HG02571 (cell line): Measurements from ENCODE around the gene CGB2.
"Not testable (repeated sequence)": the region's sequence is repeated elsewhere in the genome, so short reads cannot be mapped to it uniquely, and the experiment has no call there.

Source experiments
- ATAC-seq: cut with Tn5 transposase; IDR thresholded peaks from one replicate; pipeline ENCODE4 v1.9.1; 2021; ENCODE audit warnings: mild to moderate bottlenecking, moderate library complexity; ENCODE audit not compliant: unreplicated experiment

Gene CGB2

DNA sequence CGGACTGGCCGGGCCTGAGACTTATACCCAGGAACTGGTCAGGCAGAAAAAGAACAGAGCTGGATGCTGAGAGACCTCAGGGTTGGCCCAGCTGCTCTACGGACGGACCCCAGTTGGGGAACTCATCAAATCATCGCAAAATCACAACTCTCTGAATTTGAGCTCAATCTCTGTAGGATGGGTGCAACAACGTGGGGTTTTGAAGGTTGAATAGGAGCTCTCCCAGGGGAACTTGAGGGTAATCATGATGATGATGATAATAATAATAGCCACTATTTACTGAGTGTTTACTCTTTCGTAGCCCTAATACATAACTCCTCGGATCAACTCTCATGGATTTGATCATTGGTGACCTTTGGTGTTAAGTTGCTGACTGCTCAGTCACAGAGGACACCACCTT lies 1.4 kb upstream of the CGB2 start:
- ATAC-seq = not testable (repeated sequence)

DNA sequence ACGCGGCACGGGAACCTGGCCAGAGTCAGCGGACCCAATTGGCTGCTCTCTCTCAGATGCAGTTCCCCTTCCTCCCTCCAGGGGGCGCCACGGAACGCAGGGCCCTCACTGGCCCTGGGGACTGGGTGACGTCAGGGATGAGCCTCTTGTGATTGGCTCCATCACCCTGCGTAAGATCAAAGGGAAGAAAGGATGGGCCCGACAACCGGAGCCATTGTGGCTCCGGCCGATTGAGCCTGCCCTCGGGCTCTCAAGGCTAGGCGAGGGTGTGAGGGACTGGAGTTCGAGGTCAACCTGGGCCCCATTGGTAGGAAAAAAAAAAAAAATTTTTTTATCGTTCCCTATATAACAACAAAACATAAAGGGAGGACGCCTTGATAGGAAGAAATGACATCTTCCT lies 5.1 kb downstream of the CGB2 start, which contains the start of gene CGB1:
Gene CGB1 (minus strand): TSS at position 81 of the 400 bp plus-strand sequence. CDS start 184 bp downstream, outside the sequence.
- ATAC-seq = not testable (repeated sequence)

DNA sequence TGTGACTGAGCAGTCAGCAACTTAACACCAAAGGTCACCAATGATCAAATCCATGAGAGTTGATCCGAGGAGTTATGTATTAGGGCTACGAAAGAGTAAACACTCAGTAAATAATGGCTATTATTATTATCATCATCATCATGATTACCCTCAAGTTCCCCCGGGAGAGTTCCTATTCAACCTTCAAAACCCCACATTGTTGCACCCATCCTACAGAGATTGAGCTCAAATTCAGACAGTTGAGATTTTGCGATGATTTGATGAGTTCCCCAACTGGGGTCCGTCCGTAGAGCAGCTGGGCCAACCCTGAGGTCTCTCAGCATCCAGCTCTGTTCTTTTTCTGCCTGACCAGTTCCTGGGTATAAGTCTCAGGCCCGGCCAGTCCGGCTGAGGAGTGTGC lies 6.4 kb downstream of the CGB2 start:
- not testable (repeated sequence) for ATAC-seq

DNA sequence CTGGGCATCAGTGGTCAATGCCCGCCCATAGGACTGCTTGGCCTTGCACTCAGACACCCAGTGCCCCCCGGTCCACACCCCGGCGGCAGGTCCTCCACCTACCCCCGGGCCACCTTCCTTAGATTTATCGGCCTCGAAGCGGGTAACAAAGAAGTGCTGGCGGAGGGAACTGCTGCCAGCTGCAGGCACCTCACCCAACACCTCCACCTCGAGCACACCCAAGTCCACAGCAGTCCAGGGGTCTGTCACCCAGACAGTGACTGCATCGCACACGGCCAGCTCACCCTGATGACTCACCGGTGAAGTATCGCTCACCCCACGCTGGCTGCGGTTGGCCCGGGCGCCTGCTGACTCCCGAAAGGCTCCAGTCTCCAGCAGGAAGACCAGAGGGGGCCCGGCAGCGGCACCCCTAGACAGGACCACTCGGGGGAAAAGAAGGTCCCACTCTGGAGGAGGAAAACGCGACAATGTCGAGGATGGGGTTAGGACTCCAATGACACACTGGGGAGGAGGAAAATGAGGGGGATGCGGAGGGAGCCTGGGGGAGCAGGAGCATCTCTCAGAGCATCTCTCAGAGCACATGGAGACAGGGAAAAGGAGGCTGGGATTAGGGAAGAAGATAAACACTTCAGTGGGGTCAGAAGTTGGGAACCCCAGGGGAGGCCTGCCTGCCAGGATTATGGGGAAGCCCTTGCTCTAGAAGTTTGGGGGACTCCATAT lies 7.0 kb downstream of the CGB2 start:
- ATAC-seq = not testable (repeated sequence)

DNA sequence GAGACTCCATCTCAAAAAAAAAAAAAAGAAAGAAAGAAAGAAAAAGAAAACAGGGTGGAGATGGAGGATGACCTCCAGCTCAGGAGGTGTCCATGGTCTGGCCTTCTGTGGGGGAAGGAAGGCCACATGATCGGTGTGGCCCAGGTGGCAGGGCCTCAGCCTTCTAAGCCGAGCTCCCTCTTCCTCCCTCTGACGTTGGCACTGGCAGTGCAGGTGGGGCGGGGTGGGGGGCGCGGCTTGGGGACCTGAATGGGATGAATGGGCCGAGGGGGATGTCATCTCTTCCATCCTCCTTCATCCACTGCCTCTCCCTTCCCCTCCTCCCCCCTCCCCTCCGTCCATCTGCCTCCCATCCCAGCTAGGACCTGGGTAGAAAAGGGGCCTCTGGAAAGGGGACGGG lies 8.0 kb downstream of the CGB2 start:
- ATAC-seq = not testable (repeated sequence)

DNA sequence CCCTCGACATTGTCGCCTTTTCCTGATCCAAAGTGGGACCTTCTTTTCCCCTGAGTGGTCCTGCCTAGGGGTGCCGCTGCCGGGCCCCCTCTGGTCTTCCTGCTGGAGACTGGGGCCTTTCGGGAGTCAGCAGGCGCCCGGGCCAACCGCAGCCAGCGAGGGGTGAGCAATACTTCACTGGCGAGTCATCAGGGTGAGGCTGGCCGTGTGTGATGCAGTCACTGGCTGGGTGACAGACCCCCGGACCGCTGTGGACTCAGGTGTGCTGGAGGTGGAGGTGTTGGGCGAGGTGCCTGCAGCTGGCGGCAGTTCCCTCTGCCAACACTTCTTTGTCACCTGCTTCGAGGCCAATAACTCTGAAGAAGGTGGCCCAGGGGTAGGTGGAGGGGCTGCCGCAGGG lies 10.5 kb downstream of the CGB2 start:
- ATAC-seq = no peak

DNA sequence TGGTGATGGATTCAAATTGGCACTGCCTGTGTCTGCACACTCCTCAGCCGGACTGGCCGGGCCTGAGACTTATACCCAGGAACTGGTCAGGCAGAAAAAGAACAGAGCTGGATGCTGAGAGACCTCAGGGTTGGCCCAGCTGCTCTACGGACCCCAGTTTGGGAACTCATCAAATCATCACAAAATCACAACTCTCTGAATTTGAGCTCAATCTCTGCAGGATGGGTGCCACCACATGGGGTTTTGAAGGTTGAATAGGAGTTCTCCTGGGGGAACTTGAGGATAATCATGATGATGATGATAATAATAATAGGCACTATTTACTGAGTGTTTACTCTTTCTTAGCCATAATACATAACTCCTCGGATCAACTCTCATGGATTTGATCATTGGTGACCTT lies 11.0 kb downstream of the CGB2 start:
- ATAC-seq = not testable (repeated sequence)

DNA sequence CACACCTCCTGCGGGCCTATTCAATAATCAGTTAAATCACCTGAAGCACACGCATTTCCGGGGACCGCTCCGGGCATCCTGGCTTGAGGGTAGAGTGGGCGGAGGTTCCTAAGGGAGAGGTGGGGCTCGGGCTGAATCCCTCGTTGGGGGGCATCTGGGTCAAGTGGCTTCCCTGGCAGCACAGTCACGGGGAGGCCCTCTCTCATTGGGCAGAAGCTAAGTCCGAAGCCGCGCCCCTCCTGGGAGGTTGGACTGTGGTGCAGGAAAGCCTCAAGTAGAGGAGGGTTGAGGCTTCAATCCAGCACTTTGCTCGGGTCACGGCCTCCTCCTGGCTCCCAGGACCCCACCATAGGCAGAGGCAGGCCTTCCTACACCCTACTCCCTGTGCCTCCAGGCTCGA lies 11.9 kb downstream of the CGB2 start, which contains the start of gene CGB5:
Gene CGB5 (plus strand): TSS at position 301 of the 400 bp plus-strand sequence. CDS start 362 bp downstream, outside the sequence.
- not testable (repeated sequence) for ATAC-seq

DNA sequence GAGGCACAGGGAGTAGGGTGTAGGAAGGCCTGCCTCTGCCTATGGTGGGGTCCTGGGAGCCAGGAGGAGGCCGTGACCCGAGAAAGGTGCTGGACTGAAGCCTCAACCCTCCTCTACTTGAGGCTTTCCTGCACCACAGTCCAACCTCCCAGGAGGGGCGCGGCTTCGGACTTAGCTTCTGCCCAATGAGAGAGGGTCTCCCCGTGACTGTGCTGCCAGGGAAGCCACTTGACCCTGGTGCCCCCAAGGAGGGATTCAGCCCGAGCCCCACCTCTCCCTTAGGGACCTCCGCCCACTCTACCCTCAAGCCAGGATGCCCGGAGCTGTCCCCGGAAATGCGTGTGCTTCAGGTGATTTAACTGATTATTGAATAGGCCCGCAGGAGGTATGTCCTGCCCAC lies 17.3 kb downstream of the CGB2 start, which contains the start of gene CGB8:
Gene CGB8 (minus strand): TSS at position 101 of the 400 bp plus-strand sequence. CDS start 372 bp downstream, outside the sequence.
- ATAC-seq = not testable (repeated sequence)

DNA sequence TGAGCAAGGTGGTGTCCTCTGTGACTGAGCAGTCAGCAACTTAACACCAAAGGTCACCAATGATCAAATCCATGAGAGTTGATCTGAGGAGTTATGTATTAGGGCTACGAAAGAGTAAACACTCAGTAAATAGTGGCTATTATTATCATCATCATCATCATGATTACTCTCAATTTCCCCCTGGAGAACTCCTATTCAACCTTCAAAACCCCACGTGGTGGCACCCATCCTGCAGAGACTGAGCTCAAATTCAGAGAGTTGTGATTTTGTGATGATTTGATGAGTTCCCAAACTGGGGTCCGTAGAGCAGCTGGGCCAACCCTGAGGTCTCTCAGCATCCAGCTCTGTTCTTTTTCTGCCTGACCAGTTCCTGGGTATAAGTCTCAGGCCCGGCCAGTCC lies 18.1 kb downstream of the CGB2 start:
- not testable (repeated sequence) for ATAC-seq

DNA sequence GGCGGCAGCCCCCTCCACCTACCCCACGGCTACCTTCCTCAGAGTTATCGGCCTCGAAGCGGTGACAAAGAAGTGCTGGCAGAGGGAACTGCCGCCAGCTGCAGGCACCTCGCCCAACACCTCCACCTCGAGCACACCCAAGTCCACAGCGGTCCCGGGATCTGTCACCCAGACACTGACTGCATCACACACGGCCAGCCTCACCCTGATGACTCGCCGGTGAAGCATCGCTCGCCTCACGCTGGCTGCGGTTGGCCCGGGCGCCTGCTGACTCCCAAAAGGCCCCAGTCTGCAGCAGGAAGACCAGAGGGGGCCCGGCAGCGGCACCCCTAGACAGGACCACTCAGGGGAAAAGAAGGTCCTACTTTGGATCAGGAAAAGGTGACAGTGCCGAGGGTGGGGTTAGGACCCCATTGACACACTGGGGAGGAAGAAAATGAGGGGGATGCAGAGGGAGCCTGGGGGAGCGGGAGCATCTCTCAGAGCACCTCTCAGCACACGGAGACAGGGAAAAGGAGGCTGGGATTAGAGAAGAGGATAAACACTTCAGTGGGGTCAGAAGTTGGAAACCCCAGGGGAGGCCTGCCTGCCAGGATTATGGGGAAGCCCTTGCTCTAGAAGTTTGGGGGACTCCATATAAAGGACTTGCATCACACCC lies 18.8 kb downstream of the CGB2 start:
- not testable (repeated sequence) for ATAC-seq

DNA sequence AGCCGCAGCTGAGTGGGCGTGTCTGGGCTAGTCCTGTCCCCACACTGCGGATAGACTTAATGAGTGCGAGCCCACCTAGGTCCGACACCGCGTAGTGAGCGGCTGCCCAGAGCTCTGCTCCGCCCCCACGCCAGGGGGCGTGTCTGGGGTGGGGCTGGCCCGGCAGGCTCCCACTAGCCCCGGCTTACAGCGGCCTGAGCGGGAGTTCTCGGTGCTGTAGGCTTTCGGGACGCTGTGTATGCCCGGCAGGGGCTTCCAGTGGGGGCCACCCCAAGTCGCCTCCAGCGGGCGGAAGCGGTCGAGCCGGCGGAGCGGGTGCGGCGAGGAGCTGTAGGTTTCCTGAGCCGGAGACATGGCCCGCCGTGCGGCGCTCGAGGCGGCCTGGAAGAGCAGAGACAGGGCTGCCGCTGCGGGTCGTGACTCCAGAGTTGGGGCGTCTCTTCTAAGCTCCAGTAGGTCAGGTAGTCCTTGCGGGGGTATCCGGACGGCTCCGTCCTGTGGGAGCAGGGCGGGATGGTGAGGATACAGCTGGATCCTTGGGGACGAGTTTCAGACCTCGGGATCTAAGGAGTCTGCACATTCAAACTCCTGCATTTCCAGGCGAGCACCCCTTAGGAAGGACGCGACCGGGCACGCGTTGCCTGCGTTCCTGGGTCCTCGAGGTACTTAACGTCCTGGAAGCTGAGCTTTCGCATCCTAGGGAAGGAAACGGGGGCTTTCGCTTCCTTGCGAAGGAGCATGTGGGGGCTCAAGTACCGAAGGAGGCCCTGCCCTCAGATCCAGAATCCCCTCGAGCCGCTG lies 24.6 kb downstream of the CGB2 start:
- ATAC-seq = no peak

DNA sequence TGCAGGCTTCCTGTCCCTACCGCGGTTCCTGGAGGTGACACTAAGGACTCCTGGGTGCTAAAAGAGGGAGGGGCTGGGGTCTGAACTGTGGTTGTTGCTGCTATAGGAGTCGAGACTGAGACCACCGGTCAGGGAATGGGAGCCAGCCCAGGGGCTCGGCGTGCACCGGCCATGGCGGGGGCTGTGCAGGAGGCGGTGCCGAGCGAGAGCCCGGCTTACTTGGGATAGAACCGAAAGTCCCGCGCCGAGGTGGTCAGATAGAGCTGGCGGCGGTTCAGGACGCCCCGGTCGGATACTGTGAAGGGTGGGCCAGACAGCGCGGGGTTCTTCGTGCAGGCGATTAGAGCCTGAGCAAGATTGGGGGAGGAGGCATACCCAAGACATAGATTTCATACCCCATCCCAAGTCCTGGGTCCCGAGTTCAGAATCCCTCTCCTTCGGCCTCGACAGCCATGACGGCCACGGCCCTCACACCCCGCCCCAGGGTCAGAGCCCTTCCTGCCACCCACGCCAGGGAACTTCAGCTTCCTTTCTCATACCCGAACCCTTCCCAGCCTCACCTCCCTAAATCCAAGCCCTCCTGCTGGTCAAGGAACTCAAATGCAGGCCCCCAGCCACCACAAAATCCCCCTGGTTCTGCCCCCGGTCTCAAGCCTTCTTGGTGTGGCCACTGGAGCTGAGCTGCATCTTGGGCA lies 25.4 kb downstream of the CGB2 start:
- not testable (repeated sequence) for ATAC-seq

DNA sequence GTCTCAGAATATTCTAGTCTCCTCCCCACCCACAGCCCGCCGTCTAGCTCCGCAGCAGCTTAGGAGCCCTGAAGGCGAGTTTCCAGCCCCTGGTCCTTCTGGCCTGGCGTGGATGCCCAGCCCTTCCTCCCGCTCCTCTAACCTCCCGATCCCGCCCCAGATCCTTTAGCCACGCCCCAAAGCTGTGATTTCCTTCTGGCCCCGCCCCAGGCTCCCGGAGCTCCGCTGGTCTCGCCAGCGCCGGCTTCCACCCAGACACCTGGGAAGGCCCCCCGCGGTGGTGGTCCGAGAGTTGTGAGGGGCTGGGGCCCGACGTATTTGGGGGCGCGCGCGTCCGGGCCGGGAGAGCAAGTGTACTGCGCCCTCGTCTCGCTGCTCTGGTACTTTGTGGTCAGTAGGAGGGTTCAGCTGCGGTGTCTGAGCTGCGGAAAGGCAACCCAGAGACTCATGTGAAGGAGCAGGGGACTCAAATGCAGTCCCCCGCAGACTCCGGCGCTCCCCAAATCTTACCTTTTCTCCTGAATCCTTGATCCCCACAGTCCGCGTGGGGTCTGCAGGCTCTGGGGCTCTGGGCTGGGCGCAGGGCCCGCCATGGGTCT lies 26.0 kb downstream of the CGB2 start, which contains the start of gene CGB7:
Gene CGB7 (minus strand): TSS at position 114 of the 599 bp plus-strand sequence. CDS start 2,374 bp downstream, outside the sequence.
- no peak for ATAC-seq

DNA sequence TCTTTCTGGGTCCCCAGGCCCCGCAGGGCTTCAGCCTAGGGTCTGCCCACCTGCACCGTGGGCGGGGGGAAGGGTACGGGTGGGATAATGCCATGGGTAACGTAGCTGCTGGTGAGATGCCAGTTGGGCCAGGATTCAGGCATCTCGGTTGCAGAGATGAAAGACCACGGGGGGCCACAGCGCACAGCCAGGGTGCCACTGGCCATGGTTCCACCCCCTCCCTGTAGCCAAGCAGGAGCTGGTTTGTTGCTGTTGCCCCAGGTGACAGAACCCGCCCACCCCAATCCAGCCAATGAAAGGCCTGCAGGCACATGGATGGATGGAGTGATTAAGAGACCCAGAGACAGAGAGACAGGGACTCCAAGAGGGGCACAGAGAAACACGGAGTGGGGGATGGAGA lies 26.9 kb downstream of the CGB2 start:
- ATAC-seq = no peak

DNA sequence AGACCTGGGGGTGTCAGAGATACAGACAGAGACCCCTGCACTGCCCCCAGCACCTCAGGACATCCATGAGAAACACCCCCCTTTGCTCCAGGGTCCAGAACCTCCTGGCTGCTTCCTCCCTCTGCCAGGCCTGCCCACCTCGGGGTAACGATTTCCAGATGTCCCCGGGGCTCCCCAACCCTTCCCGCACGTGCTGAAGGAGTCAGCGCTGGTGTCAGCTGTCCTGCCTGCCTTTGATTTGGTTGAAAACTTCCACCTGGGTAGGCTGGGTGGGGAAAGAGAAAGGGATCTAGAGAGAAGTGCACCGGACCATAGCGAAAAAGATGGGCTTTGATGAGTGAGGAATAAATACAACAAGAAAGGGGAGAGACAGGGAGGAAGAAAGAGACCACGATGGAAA lies 27.4 kb downstream of the CGB2 start:
- no peak for ATAC-seq

DNA sequence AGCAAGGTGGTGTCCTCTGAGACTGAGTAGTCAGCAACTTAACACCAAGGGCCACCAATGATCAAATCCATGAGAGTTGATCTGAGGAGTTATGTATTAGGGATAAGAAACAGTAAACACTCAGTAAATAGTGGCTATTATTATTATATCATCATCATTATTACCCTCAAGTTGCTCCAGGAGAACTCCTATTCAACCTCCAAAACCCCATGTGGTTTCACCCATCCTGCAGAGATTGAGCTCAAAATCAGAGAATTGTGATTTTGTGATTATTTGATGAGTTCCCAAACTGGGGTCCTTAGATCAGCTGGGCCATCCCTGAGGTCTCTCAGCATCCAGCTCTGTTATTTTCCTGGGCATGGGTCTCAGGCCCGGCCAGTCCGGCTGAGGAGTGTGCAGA lies 29.3 kb downstream of the CGB2 start:
- no peak for ATAC-seq

DNA sequence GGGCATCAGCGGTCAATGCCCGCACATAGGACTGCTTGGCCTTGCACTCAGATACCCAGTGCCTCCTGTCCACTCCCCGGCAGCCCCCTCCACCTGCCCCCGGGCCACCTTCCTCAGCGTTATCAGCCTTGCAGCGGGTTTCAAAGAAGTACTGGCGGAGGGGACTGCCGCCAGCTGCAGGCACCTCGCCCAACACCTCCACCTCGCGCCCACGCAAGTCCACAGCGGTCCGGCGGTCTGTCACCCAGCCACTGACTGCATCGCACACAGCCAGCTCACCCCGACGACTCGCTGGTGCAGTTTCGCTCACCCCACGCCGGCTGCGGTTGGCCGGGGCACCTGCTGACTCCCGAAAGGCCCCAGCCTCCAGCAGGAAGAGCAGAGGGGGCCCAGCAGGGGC lies 29.8 kb downstream of the CGB2 start:
- ATAC-seq = no peak

DNA sequence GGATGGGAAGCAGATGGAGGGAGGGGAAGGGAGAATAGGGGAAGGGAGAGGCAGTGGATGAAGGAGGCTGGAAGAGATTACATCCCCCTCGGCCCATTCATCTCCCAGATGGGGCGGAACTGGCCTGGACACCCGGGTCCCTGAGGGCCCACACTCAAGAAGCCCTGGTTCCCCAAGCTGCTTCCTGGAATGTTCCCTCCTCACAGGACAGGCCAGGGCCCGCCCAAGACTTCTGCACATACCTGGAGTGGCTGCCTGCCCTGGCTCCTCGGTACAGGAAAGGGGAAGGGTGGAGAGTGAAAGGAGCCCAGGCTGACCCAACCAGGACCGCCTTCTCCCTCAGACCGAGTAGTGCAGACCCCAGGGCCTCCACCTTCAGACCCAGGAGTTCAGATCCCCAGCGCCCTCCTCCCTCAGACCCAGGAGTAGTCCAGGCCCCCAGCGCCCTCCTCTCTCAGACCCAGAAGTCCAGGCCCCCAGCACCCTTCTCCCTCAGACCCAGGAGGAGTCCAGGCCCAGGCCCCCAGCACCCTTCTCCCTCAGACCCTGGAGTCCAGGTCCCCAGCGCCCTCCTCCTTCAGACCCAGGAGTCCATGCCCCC lies 32.4 kb downstream of the CGB2 start:
- no peak for ATAC-seq
